Motor neuron (in vitro differentiated cells): ENCODE data around the gene LRRN1. TPM values are rescaled to one million over a fixed set of nuclear protein-coding genes. Genes with fewer than 3 reads are reported as not detected.

ENCODE experiments used
- ATAC-seq, 8 experiments: fragments of 200-7000 bp; cut with Tn5 transposase; replicated peaks in 6 of 8; 2 replicates each; pipeline ENCODE4 v1.8.0; 2021; ENCODE audit warnings: mild to moderate bottlenecking in 8 of 8, moderate library complexity in 8 of 8
- H3K27ac ChIP-seq, 2 donors: fragments of 250-450 bp; sonication (Bioruptor Pico); 2 replicates each; pipeline ENCODE4 v1.9.0; 2021; ENCODE audit warnings: antibody characterized with exemption in 2 of 2, mild to moderate bottlenecking in 2 of 2, moderate library complexity in 1 of 2
- H3K4me1 ChIP-seq, 2 donors: fragments of 250-450 bp; sonication (Bioruptor Pico); replicated peaks in 1 of 2; 2 replicates each; pipeline ENCODE4 v1.6.1; 2021; ENCODE audit warnings: antibody characterized with exemption in 2 of 2, mild to moderate bottlenecking in 2 of 2, moderate library complexity in 1 of 2
- H3K4me3 ChIP-seq, 5 donors: fragments of 250-450 bp; sonication (Bioruptor Pico); 2 replicates each; pipeline ENCODE4 v1.9.0; 2021; ENCODE audit warnings: antibody characterized with exemption in 5 of 5, mild to moderate bottlenecking in 5 of 5, moderate library complexity in 4 of 5
- WGBS, 10 experiments: fragments of 450-650 bp; shearing (Covaris generic); methylation state at CpG; one replicate each; pipeline ENCODE4 v1.0.0; 2022; 5-methylcytosine and 5-hydroxymethylcytosine counted together
- in situ Hi-C, 9 experiments: fragments of 400-800 bp; cut with MboI; loops; one replicate each; pipeline ENCODE4 v1.15.0; 2021; ENCODE audit warnings: low sequenced_read_pairs in 9 of 9, low pct_unique_long_range_greater_than_20kb in 2 of 9; ENCODE audit not compliant: unreplicated experiment in 9 of 9
- total RNA-seq, 8 experiments: library from RNA; unstranded; fragments of 300-600 nt; gene quantifications; 2 replicates each; pipeline versions ENCODE4 v1.2.3 to v1.2.4, GENCODE V29; 2022

The LRRN1 gene
- total RNA-seq, 8 experiments from 2014 or later = 0.97 to 188 (median 24.8) TPM

GRCh38 chr3:3783696-3784095 lies 15.5 kb upstream of the LRRN1 start:
- no peak overlapping the region for H3K4me3 ChIP-seq
- in situ Hi-C loops = no loop called here

DNA sequence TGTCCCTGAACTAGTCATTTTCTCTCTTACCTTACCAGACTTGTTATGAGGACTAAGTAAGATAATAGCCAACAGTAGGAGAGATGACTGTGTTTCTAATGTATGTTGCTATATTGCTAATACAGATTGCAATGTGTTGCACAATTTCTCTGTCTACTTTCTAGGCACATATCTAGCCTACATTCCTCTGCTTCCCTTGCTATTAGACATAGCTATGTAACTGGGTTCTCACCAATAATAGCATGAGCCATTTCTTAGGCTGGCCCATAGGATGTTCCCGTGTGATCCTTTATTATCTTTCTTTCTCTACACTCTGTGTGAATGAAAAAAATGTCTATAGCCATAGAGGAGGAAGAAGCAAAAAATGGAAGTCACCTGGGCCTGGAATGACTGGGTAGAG lies 6.8 kb upstream of the LRRN1 start:
- ATAC-seq = no peak
- Histone ChIP-seq H3K4me3 (no peak overlapping the region), H3K27ac (no peak overlapping the region), H3K4me1 (peaks cover 0 to under 1% of the 10 kb centered on the region in 2 donors)
- WGBS, 10 experiments = 0 to 100% (median 86%) methylated on average over 1 of the region's 1 CpG; no CpG with 5 or more reads in 7 of the 10 experiments
- in situ Hi-C loops = no loop called here

More at GRCh38 chr3:3783696-3784095, 15.5 kb upstream of the LRRN1 start:
- Histone ChIP-seq H3K27ac (no peak overlapping the region), H3K4me1 (peaks cover 5 to 14% of the 10 kb centered on the region in 2 donors)
- 0 to 88% (median 53%) methylated on average over 1 to 4 of the region's 5 CpGs; no CpG with 5 or more reads in 1 of the 10 experiments for WGBS, 10 experiments
- ATAC-seq = no peak

GRCh38 chr3:3798631-3799113 lies 559 bp upstream of the LRRN1 start:
- in situ Hi-C loops = no loop called here
- peak in 7 of 8 experiments; percentile 19 to 51 (median 33) for ATAC-seq
- 0 to 6% (median 0%) methylated on average over 2 to 33 of the region's 37 CpGs; no CpG with 5 or more reads in 4 of the 10 experiments for WGBS, 10 experiments
- peak overlapping the region; percentile 77 to 92 for H3K27ac ChIP-seq
- peak overlapping the region; percentile 73 to 93 (median 81) for H3K4me3 ChIP-seq
- H3K4me1 ChIP-seq = peaks cover 4 to 19% of the 10 kb centered on the region in 2 donors

DNA sequence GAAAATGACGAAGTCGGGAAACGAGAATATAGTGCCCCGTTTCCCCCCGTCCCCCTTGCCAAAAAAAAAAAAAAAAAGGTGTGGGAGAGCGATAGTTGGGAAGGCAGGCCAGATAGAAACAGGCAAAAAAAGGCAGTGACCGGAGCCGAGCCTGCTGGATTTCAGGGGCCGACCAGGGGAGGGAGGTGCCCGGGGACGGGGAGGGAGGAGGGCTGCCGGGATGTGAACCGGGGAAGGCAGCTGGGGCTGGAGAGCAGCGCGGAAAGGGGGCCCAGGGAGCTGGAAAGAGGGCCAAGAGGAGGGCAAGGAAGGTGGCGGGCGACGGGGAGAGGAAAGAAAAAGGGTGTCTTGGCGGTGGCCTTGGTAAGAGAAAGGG lies 837 bp downstream of the LRRN1 start:
- ATAC-seq = peak in 3 of 8 experiments; percentile 3 to 17 (median 4)
- in situ Hi-C loops = loop anchor here in 1 of 9 experiments (25.0 kb wide), 1 partner anchor 588 kb away; no protein-coding TSS in a partner anchor
- Histone ChIP-seq H3K27ac (peak overlapping the region; percentile 77 to 92), H3K4me1 (peaks cover 14 to 33% of the 10 kb centered on the region in 2 donors), H3K4me3 (peak overlapping the region; percentile 73 to 93 (median 81))
- no CpG with 5 or more reads among the region's 19 CpGs for whole genome bisulfite sequencing, 10 experiments

GRCh38 chr3:3800685-3801493 lies 1.7 kb downstream of the LRRN1 start:
- 0 to 4% (median 2%) methylated on average over 1 to 19 of the region's 53 CpGs; no CpG with 5 or more reads in 4 of the 10 experiments for WGBS, 10 experiments
- peaks cover 22 to 41% of the 10 kb centered on the region in 2 donors for H3K4me1 ChIP-seq
- H3K4me3 ChIP-seq = peak overlapping the region; percentile 73 to 93 (median 81)
- peak overlapping the region; percentile 89 to 93 for H3K27ac ChIP-seq
- ATAC-seq = peak in 6 of 8 experiments; percentile 1 to 20 (median 1)
- in situ Hi-C loops = loop anchor here in 1 of 9 experiments (25.0 kb wide), 1 partner anchor 589 kb away; no protein-coding TSS in a partner anchor

DNA sequence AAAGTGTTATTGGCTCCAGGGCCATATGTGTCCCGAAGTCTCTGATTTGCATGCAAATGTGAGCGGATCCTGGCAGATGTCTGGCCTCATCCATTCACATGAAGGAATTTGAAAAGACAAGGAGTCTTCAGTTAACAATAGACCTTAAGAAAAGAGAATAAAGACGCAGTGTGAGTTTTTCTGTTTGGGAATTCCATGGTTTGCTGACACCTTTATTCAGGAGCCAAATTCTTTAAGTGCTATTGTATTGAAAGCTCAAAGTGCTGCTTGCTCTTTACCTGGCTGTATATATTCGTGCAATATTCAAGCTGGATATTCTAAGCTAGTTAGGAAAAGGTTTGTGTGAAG lies 2.2 kb downstream of the LRRN1 start:
- H3K4me3 ChIP-seq = peak overlapping the region; percentile 73 to 93 (median 81)
- no peak for ATAC-seq
- in situ Hi-C loops = loop anchor here in 1 of 9 experiments (25.0 kb wide), 1 partner anchor 589 kb away; no protein-coding TSS in a partner anchor
- H3K4me1 ChIP-seq = peaks cover 27 to 41% of the 10 kb centered on the region in 2 donors
- H3K27ac ChIP-seq = peak overlapping the region; percentile 89 to 93
- WGBS, 10 experiments = 0 to 43% (median 6%) methylated on average over 1 to 4 of the region's 4 CpGs; no CpG with 5 or more reads in 1 of the 10 experiments

DNA sequence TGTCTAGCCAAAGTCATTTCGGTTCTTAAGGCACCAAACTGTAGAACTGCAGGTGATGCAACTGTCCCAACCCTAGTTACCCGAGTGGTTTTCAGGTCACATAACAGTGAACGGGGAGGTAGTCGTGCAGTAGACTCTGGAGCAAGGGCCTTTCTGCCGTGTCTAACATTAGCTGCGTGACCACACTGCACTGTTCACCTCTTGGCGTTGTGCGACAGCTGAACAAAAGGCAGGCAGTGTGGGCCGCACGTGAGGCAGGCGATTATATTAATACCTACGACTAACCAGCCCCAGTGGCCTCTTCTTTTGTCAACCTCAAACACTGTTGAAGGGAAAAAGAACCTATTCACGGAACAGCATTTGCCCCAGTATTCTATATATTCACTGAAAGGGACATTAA lies 2.8 kb downstream of the LRRN1 start:
- H3K4me3 ChIP-seq = peak overlapping the region; percentile 73 to 93 (median 81)
- in situ Hi-C loops = loop anchor here in 1 of 9 experiments (25.0 kb wide), 1 partner anchor 590 kb away; no protein-coding TSS in a partner anchor
- WGBS, 10 experiments = 0 to 68% (median 2%) methylated on average over 4 to 13 of the region's 13 CpGs; no CpG with 5 or more reads in 1 of the 10 experiments
- H3K27ac ChIP-seq = peak overlapping the region; percentile 89 to 93
- peak in 5 of 8 experiments; percentile 1 to 14 (median 9) for ATAC-seq
- peaks cover 27 to 41% of the 10 kb centered on the region in 2 donors for H3K4me1 ChIP-seq

GRCh38 chr3:3804560-3804959 lies 5.3 kb downstream of the LRRN1 start:
- in situ Hi-C loops = loop anchor here in 1 of 9 experiments (25.0 kb wide), 1 partner anchor 592 kb away; no protein-coding TSS in a partner anchor
- peak overlapping the region in 1 of 2 donors; percentile 59 for H3K27ac ChIP-seq
- H3K4me1 ChIP-seq = peaks cover 22 to 33% of the 10 kb centered on the region in 2 donors
- peak in 5 of 8 experiments; percentile 41 to 58 (median 49) for ATAC-seq
- WGBS, 10 experiments = 6 to 57% (median 18%) methylated on average over 1 to 2 of the region's 2 CpGs; no CpG with 5 or more reads in 4 of the 10 experiments
- H3K4me3 ChIP-seq = peak overlapping the region in 4 of 5 donors; percentile 6 to 81 (median 74)

GRCh38 chr3:3806092-3806491 lies 6.9 kb downstream of the LRRN1 start:
- Histone ChIP-seq H3K27ac (no peak overlapping the region), H3K4me3 (no peak overlapping the region), H3K4me1 (peaks cover 22 to 35% of the 10 kb centered on the region in 2 donors)
- 0 to 100% (median 87%) methylated on average over 1 to 7 of the region's 7 CpGs; no CpG with 5 or more reads in 3 of the 10 experiments for WGBS, 10 experiments
- in situ Hi-C loops = loop anchor here in 1 of 9 experiments (25.0 kb wide), 1 partner anchor 594 kb away; no protein-coding TSS in a partner anchor
- no peak for ATAC-seq

- no peak for ATAC-seq
- H3K27ac ChIP-seq = no peak overlapping the region
- H3K4me3 ChIP-seq = no peak overlapping the region
- 0 to 100% (median 60%) methylated on average over 1 to 5 of the region's 6 CpGs; no CpG with 5 or more reads in 3 of the 10 experiments for WGBS, 10 experiments
- in situ Hi-C loops = loop anchor here in 1 of 9 experiments (25.0 kb wide), 1 partner anchor 595 kb away; no protein-coding TSS in a partner anchor
- H3K4me1 ChIP-seq = peaks cover 22 to 39% of the 10 kb centered on the region in 2 donors
Measured at GRCh38 chr3:3806856-3807255, 7.6 kb downstream of the LRRN1 start.

DNA sequence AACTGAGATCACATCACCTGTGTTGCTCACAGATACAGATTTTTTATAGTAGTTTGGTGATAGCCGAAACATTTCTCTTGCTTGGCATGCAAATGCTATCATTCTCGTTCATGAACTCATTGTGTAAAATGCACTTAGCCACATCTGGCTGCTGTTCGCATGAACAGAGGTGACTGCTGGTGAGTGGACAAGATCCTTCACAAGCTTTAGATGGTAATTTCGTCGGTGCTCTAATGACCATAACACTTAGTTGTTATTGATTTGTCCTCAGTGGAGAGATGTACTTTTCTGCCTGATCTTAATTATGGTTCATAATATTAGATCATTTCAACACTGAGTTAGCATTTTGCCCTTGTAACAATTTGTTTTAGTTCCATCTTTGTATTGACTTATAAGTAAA lies 13.8 kb downstream of the LRRN1 start:
- ATAC-seq = peak in 5 of 8 experiments; percentile 35 to 76 (median 50)
- Histone ChIP-seq H3K4me1 (peaks cover 9 to 51% of the 10 kb centered on the region in 2 donors), H3K27ac (no peak overlapping the region), H3K4me3 (no peak overlapping the region)
- WGBS, 10 experiments = 0 to 93% (median 67%) methylated on average over 1 to 5 of the region's 5 CpGs; no CpG with 5 or more reads in 1 of the 10 experiments
- in situ Hi-C loops = loop anchor here in 1 of 9 experiments (25.0 kb wide), 1 partner anchor 601 kb away; no protein-coding TSS in a partner anchor

GRCh38 chr3:3815206-3815605 lies 16.0 kb downstream of the LRRN1 start:
- Histone ChIP-seq H3K4me3 (no peak overlapping the region), H3K27ac (no peak overlapping the region), H3K4me1 (peaks cover 9 to 51% of the 10 kb centered on the region in 2 donors)
- in situ Hi-C loops = loop anchor here in 1 of 9 experiments (25.0 kb wide), 1 partner anchor 603 kb away; no protein-coding TSS in a partner anchor
- 0 to 100% (median 90%) methylated on average over 1 of the region's 1 CpG; no CpG with 5 or more reads in 2 of the 10 experiments for WGBS, 10 experiments
- no peak for ATAC-seq
